ENCODE measurements around the gene FOXO3B.
A peak's percentile ranks its signal among the peaks of the same experiment; 100 is the strongest.
"Not testable (repeated sequence)": the region's sequence is repeated elsewhere in the genome, so short reads cannot be mapped to it uniquely, and the experiment has no call there.

FOXO3B gene

GRCh38 chr17:18681767-18682571 lies at the start of gene FOXO3B:
FOXO3B (minus strand) TSS chr17:18682314; CDS start chr17:18681651, 663 bp downstream.
- DNase-seq (ENCODE audit: insufficient read length, low spot score): peak; percentile 59
- peak; percentile 95 for FAIRE-seq
- TF ChIP-seq POLR2A (IDR thresholded peaks at IDR 0.05; ENCODE audit: low read depth, low read length): peak; percentile 44; the same call in 1 of the 2 replicates

- not testable (repeated sequence) for DNase-seq (ENCODE audit: insufficient read length, low spot score); FAIRE-seq
These were observed 41.4 kb upstream of the FOXO3B start for GRCh38 chr17:18723509-18723908.

DNA sequence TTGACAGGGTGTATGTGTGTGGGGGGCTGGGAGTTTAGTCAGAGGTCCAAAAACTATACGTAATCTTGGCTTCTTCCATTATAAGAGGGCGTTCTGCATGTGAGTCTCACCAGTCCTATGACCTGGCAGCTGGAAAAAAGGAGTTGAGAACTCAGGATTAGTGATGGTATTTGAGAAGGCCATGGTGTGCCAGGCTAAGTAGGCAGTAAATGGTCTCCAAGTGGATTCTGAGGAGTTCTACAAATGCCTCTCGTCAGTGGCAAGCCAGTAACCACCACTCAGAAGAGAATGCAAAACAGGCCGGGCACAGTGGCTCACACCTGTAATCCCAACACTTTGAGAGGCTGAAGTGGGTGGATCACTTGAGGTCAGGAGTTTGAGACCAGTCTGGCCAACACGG lies 40.5 kb upstream of the FOXO3B start:
- DNase-seq (ENCODE audit: insufficient read length, low spot score); FAIRE-seq: not testable (repeated sequence)

DNA sequence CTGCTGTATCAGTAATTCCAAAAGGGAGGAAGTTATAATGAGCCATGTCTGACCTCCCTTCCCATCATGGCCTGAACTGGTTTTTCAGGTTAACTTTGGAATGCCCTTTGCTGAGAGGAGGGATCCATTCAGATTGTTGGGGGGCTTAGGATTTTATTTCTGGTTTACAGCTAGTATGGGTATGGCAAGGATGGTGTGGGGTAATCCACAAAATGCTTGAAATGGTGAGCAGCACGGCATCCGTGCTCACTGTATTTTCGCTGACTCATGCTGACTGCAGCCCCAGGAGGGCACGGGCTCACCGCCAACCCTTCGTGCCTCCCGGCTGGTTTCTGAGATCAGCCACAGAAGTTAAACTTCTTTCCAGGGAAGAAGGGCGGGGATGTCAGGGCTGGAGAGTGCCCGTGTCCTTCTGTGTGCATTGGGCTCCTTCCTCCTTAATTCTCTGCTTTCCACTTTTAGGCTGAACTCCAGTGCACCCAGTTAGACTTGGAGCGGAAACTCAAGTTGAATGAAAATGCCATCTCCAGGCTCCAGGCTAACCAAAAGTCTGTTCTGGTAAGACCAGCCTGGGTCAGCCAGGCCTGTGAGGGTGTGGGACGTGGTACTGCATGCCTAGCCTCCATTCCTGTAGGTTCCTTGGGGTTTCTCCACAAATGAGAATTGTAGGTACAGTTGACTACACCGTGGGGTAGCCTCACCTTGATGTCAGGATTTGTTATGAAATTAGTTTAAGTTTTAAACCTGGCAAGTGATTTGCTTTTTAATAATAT lies 39.8 kb upstream of the FOXO3B start:
- FAIRE-seq: peak; percentile 97
- not testable (repeated sequence) for DNase-seq (ENCODE audit: insufficient read length, low spot score)

DNA sequence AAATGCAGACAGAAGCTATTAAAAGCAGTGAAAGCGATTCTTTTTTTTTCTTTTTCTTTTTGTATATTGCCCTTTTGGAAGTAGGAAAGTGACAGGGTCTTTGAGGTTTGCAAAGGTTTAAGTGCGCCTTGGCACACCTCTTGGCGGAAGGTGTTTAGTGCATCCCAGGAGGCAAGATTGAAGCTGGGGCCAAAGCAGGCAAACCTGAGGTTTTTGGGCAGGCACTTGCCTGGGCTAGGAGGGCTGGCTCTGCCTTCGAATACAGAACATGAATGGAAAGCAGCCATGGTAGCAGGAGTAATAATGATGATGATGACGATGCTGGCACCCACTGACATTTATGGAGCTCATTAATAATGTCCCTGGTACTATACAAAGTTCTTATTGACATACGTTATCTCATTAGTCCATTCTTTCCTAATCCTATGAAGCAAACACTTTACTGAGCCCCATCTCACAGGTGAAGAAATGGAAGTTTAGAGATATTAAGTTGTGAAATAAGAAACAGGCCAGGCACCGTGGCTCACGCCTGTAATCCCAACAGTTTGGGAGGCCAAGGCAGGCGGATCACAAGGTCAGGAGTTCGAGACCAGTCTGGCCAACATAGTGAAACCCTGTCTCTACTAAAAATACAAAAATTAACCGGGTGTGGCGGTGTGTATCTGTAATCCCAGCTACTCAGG lies 37.5 kb upstream of the FOXO3B start:
- DNase-seq (ENCODE audit: insufficient read length, low spot score); FAIRE-seq: not testable (repeated sequence)

- FAIRE-seq; DNase-seq (ENCODE audit: insufficient read length, low spot score): not testable (repeated sequence)
These were observed 36.7 kb upstream of the FOXO3B start for GRCh38 chr17:18718643-18719427.

GRCh38 chr17:18712354-18712999 lies 30.4 kb upstream of the FOXO3B start:
- not testable (repeated sequence) for DNase-seq (ENCODE audit: insufficient read length, low spot score)
- FAIRE-seq: peak; percentile 77

GRCh38 chr17:18708215-18708614 lies 26.1 kb upstream of the FOXO3B start:
- FAIRE-seq; DNase-seq (ENCODE audit: insufficient read length, low spot score): not testable (repeated sequence)

DNA sequence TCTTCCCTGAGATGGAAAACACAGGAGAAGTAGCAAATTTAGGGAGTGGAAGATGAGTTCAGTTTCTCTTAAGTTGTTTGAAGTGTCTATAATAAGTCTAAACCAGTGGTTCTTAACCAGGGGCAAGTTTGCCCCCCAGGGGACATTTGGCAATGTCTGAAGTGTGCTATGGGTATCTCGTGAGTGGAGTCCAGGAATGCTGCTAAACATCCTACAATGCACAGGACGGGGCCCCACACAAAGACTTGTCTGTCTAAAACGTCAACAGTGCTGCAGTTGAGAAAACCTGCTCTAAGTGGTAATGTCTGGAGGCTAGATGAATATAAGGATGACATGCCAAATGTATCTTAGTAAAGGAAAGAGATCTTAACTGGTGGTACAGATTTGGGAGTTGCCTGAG lies 23.8 kb upstream of the FOXO3B start:
- not testable (repeated sequence) for FAIRE-seq; DNase-seq (ENCODE audit: insufficient read length, low spot score)

- not testable (repeated sequence) for FAIRE-seq; DNase-seq (ENCODE audit: insufficient read length, low spot score)
These were observed 16.5 kb upstream of the FOXO3B start for GRCh38 chr17:18698473-18699103.

DNA sequence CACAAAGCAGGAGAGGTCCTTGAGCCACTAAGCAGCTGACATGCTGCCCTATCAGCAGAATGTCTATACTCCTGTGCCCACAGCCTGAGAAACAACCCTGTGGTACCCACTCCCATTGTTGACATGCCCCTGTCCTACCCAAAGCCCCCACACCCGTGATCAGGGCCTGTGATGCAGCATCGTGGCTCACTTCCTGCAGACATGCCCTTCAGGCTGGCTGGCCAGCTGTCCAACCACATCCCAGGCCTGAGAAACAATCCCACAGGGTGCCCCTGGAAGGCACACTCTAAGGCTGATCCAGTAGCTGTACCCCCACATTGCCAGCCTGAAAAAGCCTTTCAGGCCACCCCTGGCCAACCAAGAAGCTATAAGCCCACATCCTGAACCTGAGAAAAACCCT lies 13.0 kb upstream of the FOXO3B start:
- DNase-seq (ENCODE audit: insufficient read length, low spot score); FAIRE-seq: not testable (repeated sequence)

- DNase-seq (ENCODE audit: insufficient read length, low spot score); FAIRE-seq: not testable (repeated sequence)
These were observed 554 bp upstream of the FOXO3B start for GRCh38 chr17:18682668-18683067.

DNA sequence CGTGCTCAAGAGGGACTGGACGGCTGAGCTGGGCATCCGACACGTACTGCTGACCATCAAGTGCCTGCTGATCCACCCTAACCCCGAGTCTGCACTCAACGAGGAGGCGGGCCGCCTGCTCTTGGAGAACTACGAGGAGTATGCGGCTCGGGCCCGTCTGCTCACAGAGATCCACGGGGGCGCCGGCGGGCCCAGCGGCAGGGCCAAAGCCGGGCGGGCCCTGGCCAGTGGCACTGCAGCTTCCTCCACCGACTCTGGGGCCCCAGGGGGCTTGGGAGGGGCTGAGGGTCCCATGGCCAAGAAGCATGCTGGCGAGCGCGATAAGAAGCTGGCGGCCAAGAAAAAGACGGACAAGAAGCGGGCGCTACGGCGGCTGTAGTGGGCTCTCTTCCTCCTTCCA lies 4.7 kb downstream of the FOXO3B start:
- not testable (repeated sequence) for FAIRE-seq

GRCh38 chr17:18676928-18677327 lies 5.2 kb downstream of the FOXO3B start:
- not testable (repeated sequence) for FAIRE-seq; DNase-seq (ENCODE audit: insufficient read length, low spot score)

More for the DNA sequence above, 4.7 kb downstream of the FOXO3B start:
- DNase-seq (ENCODE audit: insufficient read length, low spot score): not testable (repeated sequence)

DNA sequence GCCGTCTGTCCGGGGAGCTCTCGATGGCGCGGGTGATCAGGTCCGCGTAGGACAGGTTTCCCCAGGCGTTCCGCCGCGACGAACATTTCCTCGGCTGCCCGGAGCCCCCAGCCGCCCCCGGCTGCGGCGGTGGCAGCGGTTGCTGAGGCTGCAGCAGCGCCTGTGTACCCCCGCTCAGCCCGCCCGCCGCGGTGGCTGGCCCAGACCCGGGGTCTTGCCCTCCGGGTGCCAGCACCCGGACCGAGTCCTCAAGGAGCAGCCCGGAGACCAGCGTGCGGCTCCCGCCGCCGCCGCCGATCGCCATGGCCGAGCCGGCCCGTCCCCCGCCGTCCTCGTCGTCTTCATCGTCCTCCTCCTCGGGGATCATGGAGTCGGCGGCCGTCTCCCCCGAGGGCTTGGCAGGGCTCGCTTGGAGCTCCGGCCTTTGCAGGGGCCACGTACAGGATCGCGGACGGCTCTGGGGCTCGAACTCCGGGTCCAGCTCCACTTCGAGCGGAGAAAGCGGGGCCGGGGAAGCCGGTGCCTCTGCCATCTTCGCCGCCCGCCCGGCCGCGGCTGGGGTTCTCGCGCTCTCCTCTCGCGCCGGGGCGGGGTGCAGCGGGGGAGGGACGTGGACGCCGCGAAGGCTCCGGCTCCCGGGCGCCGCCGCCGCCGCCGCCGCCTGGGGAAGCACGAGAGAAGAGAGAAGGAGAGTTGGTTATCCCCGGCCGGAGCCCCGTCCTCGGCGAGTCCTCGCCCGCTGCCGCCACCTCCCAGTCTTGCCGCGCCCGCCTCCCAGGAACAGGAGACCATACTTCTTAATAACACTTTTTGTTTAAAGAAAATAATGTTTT lies 9.5 kb downstream of the FOXO3B start:
- not testable (repeated sequence) for FAIRE-seq; DNase-seq (ENCODE audit: insufficient read length, low spot score)

DNA sequence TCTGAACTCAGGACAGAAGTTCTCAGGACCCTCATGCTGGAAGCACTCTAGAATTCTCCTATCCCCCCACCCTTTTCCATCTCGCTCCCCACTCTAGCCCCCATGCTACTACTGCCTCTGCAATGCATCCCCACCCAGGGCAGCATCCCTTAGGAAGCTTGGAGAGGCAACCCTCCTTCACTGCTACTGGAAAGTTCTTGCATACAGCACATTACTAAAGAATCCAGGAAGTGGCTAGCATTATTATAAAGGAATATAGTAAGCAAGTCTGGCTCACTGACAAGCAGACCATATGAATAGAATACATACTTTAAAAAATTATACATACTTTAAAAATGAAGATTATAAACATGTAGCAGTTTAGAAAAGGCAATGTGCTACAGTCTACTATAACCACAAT lies 13.5 kb downstream of the FOXO3B start:
- FAIRE-seq; DNase-seq (ENCODE audit: insufficient read length, low spot score): not testable (repeated sequence)

- not testable (repeated sequence) for DNase-seq (ENCODE audit: insufficient read length, low spot score); FAIRE-seq
These were observed 14.6 kb downstream of the FOXO3B start for GRCh38 chr17:18667535-18667934.

- DNase-seq (ENCODE audit: insufficient read length, low spot score); FAIRE-seq: not testable (repeated sequence)
These were observed 15.8 kb downstream of the FOXO3B start for GRCh38 chr17:18666326-18666725.

Measured in H54 (cell line).